ENCODE measurements around the gene SLC3A2. TPM values are rescaled to one million over a fixed set of nuclear protein-coding genes. Genes with fewer than 3 reads are reported as not detected.

Gene SLC3A2
- total RNA-seq, 1 experiment from 2014 or later = 334 TPM

- TF ChIP-seq MYBL2 (CRISPR knock-in tag; IDR thresholded peaks at IDR 0.05) (peak; percentile 76), ZNF512 (CRISPR knock-in tag; IDR thresholded peaks at IDR 0.05; ENCODE audit: borderline replicate concordance) (no peak), ZNF532 (CRISPR knock-in tag; IDR thresholded peaks at IDR 0.05; ENCODE audit: borderline replicate concordance) (peak; percentile 100), ZBTB43 (CRISPR knock-in tag; IDR thresholded peaks at IDR 0.05) (peak; percentile 96; the same call in 1 of the 2 replicates), GRHL2 (CRISPR knock-in tag; IDR thresholded peaks at IDR 0.05; ENCODE audit: insufficient replicate concordance, severe bottlenecking) (no peak), ZNF396 (CRISPR knock-in tag; IDR thresholded peaks at IDR 0.05; ENCODE audit: borderline replicate concordance) (no peak), SMAD3 (CRISPR knock-in tag; IDR thresholded peaks at IDR 0.05; ENCODE audit: borderline replicate concordance) (peak; percentile 92), ATF2 (CRISPR knock-in tag; IDR thresholded peaks at IDR 0.05; ENCODE audit: borderline replicate concordance, low read depth) (peak; percentile 62; the same call in 1 of the 2 replicates), AR (CRISPR knock-in tag; IDR thresholded peaks at IDR 0.05) (peak; percentile 100), ERG (CRISPR knock-in tag; IDR thresholded peaks at IDR 0.05) (peak; percentile 100), CREB1 (CRISPR knock-in tag; IDR thresholded peaks at IDR 0.05) (peak; percentile 89; the same call in 1 of the 2 replicates), ZMAT4 (CRISPR knock-in tag; IDR thresholded peaks at IDR 0.05) (peak; percentile 98), SOX15 (CRISPR knock-in tag; IDR thresholded peaks at IDR 0.05) (peak; percentile 100), JAZF1 (CRISPR knock-in tag; IDR thresholded peaks at IDR 0.05) (peak; percentile 99), PRRX2 (CRISPR knock-in tag; IDR thresholded peaks at IDR 0.05) (peak; percentile 100), ARID4B (CRISPR knock-in tag; IDR thresholded peaks at IDR 0.05; ENCODE audit: borderline replicate concordance) (peak; percentile 96), KAT7 (CRISPR knock-in tag; IDR thresholded peaks at IDR 0.05; ENCODE audit: borderline replicate concordance) (peak; percentile 99; the same call in 1 of the 2 replicates), ZNF138 (CRISPR knock-in tag; conservative IDR thresholded peaks at IDR 0.05) (peak; percentile 63; the same call in 1 of the 2 replicates), EMX1 (CRISPR knock-in tag; IDR thresholded peaks at IDR 0.05) (peak; percentile 100)
Observed at GRCh38 chr11:62841361-62842170, 39.1 kb upstream of the SLC3A2 start (continued).
